ENCODE measurements around the gene TAF1A. TPM values are rescaled to one million over a fixed set of nuclear protein-coding genes. Genes with fewer than 3 reads are reported as not detected.

Gene TAF1A
- total RNA-seq, 1 experiment from 2014 or later = 21.4 TPM

- CTCF ChIA-PET = no interaction called here
Measured at GRCh38 chr1:222583079-222583478, 6.7 kb downstream of the TAF1A start.

More at GRCh38 chr1:222583079-222583478, 6.7 kb downstream of the TAF1A start:
- intact Hi-C loops (cut with micrococcal nuclease) = no loop called here
- no peaks in the 10 kb centered on the region for H3K9me3 ChIP-seq (ENCODE audit: control insufficient read depth in 1 of 2, insufficient read depth in 1 of 2, low read depth in 1 of 2, low read length in 2 of 2)
- H3K27me3 ChIP-seq (ENCODE audit: insufficient read depth, low read length) = no peaks in the 10 kb centered on the region
- no peak overlapping the region for H2AFZ ChIP-seq (ENCODE audit: low read depth, low read length, poor library complexity, severe bottlenecking)
- TF ChIP-seq ATF3 (IDR thresholded peaks at IDR 0.05) = no peak
- TF ChIP-seq REST (IDR thresholded peaks at IDR 0.05; ENCODE audit: low read depth) = no peak
- TF ChIP-seq CEBPB (IDR thresholded peaks at IDR 0.05; ENCODE audit: low read depth) = no peak
- TF ChIP-seq MAX (IDR thresholded peaks at IDR 0.05) = no peak
- ATAC-seq (no peak), DNase-seq (ENCODE audit: low read depth, low spot score) (no peak)
- RAD21 ChIA-PET (ENCODE audit: low non-redundant PET in 1 of 2, low total read pairs in 2 of 2, uncharacterized antibody in 2 of 2, unreplicated experiment in 2 of 2) = no interaction called here
- H3K4me3 ChIP-seq (replicated peaks in 1 of 2; ENCODE audit: low read depth in 1 of 2, low read length in 2 of 2) = no peak overlapping the region
- H3K27ac ChIP-seq (ENCODE audit: low read depth, low read length) = no peak overlapping the region
- peak overlapping the region; percentile 49 for H3K4me2 ChIP-seq (ENCODE audit: low read length)
- H3K9me2 ChIP-seq (ENCODE audit: insufficient read depth) = no peaks in the 10 kb centered on the region
- H3K9ac ChIP-seq (ENCODE audit: low read length) = 0 out of 2 replicates have a peak overlapping the region, but pooled peaks have one; percentile 33
- BruUV-seq (replicated peaks) = no TSS peak
- H3K4me1 ChIP-seq (ENCODE audit: control insufficient read depth in 1 of 2, insufficient read depth in 2 of 2, low read length in 2 of 2) = peaks cover 7 to 20% of the 10 kb centered on the region in 2 experiments
- H4K20me1 ChIP-seq (ENCODE audit: insufficient read depth) = no peaks in the 10 kb centered on the region
- H3K36me3 ChIP-seq (ENCODE audit: control insufficient read depth in 1 of 2, insufficient read depth in 2 of 2, low read length in 2 of 2) = peaks cover 14 to 32% of the 10 kb centered on the region in 2 experiments; a peak in 3 of 4 replicates
- POLR2A ChIA-PET = no interaction called here
- H3K79me2 ChIP-seq (ENCODE audit: insufficient read depth, low read length) = peaks cover 89% of the 10 kb centered on the region

Measured in HCT116 (cell line).